K562 (cell line): ENCODE data around the gene ST8SIA1. TPM values are rescaled to one million over a fixed set of nuclear protein-coding genes. Genes with fewer than 3 reads are reported as not detected.

Experiments used
- CBX8 ChIP-seq: fragments of 200-600 bp; sonication (generic); IDR thresholded peaks from 2 replicates; pipeline ENCODE4 v1.6.1; 2012; ENCODE audit warnings: borderline replicate concordance, mixed run types, low read depth, mild to moderate bottlenecking, moderate library complexity, mixed read lengths, low read length, control low read depth, inconsistent platforms; ENCODE audit not compliant: poor library complexity, severe bottlenecking; ENCODE audit errors: extremely low read depth
- CEBPG ChIP-seq, 3 experiments: fragments of 200-800 bp in 1 of 3; sonication (Bioruptor generic) in 1 of 3; sonication (generic) in 1 of 3; formaldehyde crosslinking in 1 of 3; IDR thresholded peaks in 2 of 3; conservative IDR thresholded peaks in 1 of 3; 2 replicates each; pipeline versions ENCODE4 v1.6.1 to v1.8.0; 2016 to 2022; ENCODE audit warnings: missing compliant biosample characterization in 2 of 3, missing genetic modification characterization in 2 of 3, mild to moderate bottlenecking in 1 of 3, missing genetic modification reagents in 1 of 3
- FOXK1 ChIP-seq: sonication (generic); formaldehyde crosslinking; IDR thresholded peaks from 2 replicates; pipeline ENCODE4 v1.8.0; 2022; ENCODE audit warnings: missing genetic modification reagents, mild to moderate bottlenecking, borderline replicate concordance
- MECOM ChIP-seq: fragments of 250-450 bp; sonication (Bioruptor Pico); IDR thresholded peaks from 2 replicates; pipeline ENCODE4 v1.8.0; 2022; ENCODE audit warnings: inconsistent platforms
- NRF1 ChIP-seq, 2 experiments: fragments of 450-650 bp; IDR thresholded peaks in 1 of 2; conservative IDR thresholded peaks in 1 of 2; 2 replicates each; pipeline ENCODE4 v1.6.1; 2014; ENCODE audit warnings: mild to moderate bottlenecking in 2 of 2
- RBM34 ChIP-seq: fragments of 200-400 bp; formaldehyde crosslinking; IDR thresholded peaks from 2 replicates; pipeline ENCODE4 v1.6.1; 2018; ENCODE audit warnings: low read length, borderline replicate concordance; ENCODE audit not compliant: insufficient read depth
- SNRNP70 ChIP-seq: fragments of 200-400 bp; formaldehyde crosslinking; optimal IDR thresholded peaks from 2 replicates; pipeline ENCODE3; 2017; ENCODE audit warnings: low read depth, low read length
- THRB ChIP-seq: fragments of 450-650 bp; formaldehyde crosslinking; conservative IDR thresholded peaks from 2 replicates; pipeline ENCODE4 v1.4.0; 2022; ENCODE audit warnings: mild to moderate bottlenecking, missing genetic modification characterization
- ZKSCAN1 ChIP-seq: fragments of 150-350 bp; IDR thresholded peaks from 2 replicates; pipeline ENCODE4 v1.6.1; 2016; ENCODE audit warnings: low read depth, low read length
- polyA plus RNA-seq, 8 experiments: library from polyadenylated mRNA; depleted of rRNA in 4 of 8; stranded (reverse) in 5 of 8; unstranded in 3 of 8; fragments of >200 nt; fragmentation: Nextera tagmentation in 2 of 8; fragmentation: Illumina TruSeq in 1 of 8; extraction: Ambion mirVana in 2 of 8; extraction: Trizol in 1 of 8; gene quantifications; 2 replicates each; pipeline versions ENCODE4 v1.2.1 to v1.2.3, GENCODE V29; 2011 to 2014; ENCODE audit warnings: inconsistent platforms in 1 of 8, missing spikeins in 1 of 8
- total RNA-seq, 7 experiments: library from RNA; depleted of rRNA in 6 of 7; stranded (reverse); fragments of >200 nt in 6 of 7; fragmentation: Illumina TruSeq in 2 of 7; extraction: Trizol in 2 of 7; gene quantifications; 2 replicates each; pipeline versions ENCODE4 v1.2.1 to v1.2.3, GENCODE V29; 2011 to 2021; ENCODE audit warnings: low replicate concordance in 1 of 7
- TF ChIP-seq, protein P1 (sequence below): sonication (generic); formaldehyde crosslinking; IDR thresholded peaks from 2 replicates; pipeline ENCODE4 v1.8.0; 2023; ENCODE audit warnings: missing genetic modification reagents, mild to moderate bottlenecking, borderline replicate concordance
- TF ChIP-seq, protein P2 (sequence below), 2 experiments: fragments of 450-650 bp in 1 of 2; sonication (generic) in 1 of 2; formaldehyde crosslinking; conservative IDR thresholded peaks; 2 replicates each; pipeline versions ENCODE4 v1.4.0 to v1.8.1; 2020 to 2022; ENCODE audit warnings: mild to moderate bottlenecking in 1 of 2, missing genetic modification reagents in 1 of 2
- TF ChIP-seq, protein P3 (sequence below): sonication (generic); formaldehyde crosslinking; IDR thresholded peaks from 2 replicates; pipeline ENCODE4 v1.8.0; 2023; ENCODE audit warnings: mild to moderate bottlenecking, missing genetic modification reagents

Gene ST8SIA1
- total and polyA plus RNA-seq, 9 of the 15 experiments (the other 6 are each of a cell fraction or from before 2014, with no cell fraction given) = 0.86 to 26.3 (median 4.3) TPM

DNA sequence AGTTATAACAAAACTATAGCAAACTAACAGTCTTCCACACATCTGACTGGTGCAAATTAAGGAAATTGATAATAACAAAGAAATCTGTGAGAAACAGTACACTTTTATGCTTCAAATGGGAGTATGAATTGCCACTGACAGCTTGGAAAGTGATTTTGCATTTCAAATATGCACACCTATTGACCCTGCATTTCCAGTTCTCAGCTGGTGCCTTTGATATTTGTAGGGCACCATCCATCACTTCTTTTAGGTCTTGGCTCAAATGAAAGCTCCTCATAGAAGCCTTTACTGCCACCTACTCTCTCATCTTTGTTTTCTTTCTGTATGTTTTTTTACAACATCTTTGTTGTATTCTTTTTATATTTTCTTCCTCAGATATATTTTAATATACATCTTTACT is 125.1 kb downstream of the ST8SIA1 start (continued):
- TF ChIP-seq, protein P1, sequence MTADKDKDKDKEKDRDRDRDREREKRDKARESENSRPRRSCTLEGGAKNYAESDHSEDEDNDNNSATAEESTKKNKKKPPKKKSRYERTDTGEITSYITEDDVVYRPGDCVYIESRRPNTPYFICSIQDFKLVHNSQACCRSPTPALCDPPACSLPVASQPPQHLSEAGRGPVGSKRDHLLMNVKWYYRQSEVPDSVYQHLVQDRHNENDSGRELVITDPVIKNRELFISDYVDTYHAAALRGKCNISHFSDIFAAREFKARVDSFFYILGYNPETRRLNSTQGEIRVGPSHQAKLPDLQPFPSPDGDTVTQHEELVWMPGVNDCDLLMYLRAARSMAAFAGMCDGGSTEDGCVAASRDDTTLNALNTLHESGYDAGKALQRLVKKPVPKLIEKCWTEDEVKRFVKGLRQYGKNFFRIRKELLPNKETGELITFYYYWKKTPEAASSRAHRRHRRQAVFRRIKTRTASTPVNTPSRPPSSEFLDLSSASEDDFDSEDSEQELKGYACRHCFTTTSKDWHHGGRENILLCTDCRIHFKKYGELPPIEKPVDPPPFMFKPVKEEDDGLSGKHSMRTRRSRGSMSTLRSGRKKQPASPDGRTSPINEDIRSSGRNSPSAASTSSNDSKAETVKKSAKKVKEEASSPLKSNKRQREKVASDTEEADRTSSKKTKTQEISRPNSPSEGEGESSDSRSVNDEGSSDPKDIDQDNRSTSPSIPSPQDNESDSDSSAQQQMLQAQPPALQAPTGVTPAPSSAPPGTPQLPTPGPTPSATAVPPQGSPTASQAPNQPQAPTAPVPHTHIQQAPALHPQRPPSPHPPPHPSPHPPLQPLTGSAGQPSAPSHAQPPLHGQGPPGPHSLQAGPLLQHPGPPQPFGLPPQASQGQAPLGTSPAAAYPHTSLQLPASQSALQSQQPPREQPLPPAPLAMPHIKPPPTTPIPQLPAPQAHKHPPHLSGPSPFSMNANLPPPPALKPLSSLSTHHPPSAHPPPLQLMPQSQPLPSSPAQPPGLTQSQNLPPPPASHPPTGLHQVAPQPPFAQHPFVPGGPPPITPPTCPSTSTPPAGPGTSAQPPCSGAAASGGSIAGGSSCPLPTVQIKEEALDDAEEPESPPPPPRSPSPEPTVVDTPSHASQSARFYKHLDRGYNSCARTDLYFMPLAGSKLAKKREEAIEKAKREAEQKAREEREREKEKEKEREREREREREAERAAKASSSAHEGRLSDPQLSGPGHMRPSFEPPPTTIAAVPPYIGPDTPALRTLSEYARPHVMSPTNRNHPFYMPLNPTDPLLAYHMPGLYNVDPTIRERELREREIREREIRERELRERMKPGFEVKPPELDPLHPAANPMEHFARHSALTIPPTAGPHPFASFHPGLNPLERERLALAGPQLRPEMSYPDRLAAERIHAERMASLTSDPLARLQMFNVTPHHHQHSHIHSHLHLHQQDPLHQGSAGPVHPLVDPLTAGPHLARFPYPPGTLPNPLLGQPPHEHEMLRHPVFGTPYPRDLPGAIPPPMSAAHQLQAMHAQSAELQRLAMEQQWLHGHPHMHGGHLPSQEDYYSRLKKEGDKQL = no peak
- TF ChIP-seq CBX8 = no peak
- TF ChIP-seq, protein P2, sequence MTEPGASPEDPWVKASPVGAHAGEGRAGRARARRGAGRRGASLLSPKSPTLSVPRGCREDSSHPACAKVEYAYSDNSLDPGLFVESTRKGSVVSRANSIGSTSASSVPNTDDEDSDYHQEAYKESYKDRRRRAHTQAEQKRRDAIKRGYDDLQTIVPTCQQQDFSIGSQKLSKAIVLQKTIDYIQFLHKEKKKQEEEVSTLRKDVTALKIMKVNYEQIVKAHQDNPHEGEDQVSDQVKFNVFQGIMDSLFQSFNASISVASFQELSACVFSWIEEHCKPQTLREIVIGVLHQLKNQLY (CRISPR knock-in tag; conservative IDR thresholded peaks at IDR 0.05) = no peak
- no peak for TF ChIP-seq CEBPG (CRISPR knock-in tag; IDR thresholded peaks at IDR 0.05)
- TF ChIP-seq CEBPG (tag; conservative IDR thresholded peaks at IDR 0.05 in 1 of 2, IDR thresholded peaks at IDR 0.05 in 1 of 2) = no peak
- TF ChIP-seq MECOM (CRISPR knock-in tag) = no peak
- no peak for TF ChIP-seq NRF1 (conservative IDR thresholded peaks at IDR 0.05 in 1 of 2, IDR thresholded peaks at IDR 0.05 in 1 of 2)
- TF ChIP-seq THRB (CRISPR knock-in tag) = no peak
- TF ChIP-seq, protein P3, sequence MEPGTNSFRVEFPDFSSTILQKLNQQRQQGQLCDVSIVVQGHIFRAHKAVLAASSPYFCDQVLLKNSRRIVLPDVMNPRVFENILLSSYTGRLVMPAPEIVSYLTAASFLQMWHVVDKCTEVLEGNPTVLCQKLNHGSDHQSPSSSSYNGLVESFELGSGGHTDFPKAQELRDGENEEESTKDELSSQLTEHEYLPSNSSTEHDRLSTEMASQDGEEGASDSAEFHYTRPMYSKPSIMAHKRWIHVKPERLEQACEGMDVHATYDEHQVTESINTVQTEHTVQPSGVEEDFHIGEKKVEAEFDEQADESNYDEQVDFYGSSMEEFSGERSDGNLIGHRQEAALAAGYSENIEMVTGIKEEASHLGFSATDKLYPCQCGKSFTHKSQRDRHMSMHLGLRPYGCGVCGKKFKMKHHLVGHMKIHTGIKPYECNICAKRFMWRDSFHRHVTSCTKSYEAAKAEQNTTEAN (CRISPR knock-in tag) = no peak
- no peak for TF ChIP-seq ZKSCAN1
- TF ChIP-seq FOXK1 = no peak
- TF ChIP-seq RBM34 = no peak
- TF ChIP-seq SNRNP70 = no peak
